Jurkat, Clone E6-1 (cell line): ENCODE data around the gene DYNC1I1.
A peak's percentile ranks its signal among the peaks of the same experiment; 100 is the strongest.

ENCODE experiments used
- DNase-seq: peaks from one replicate; pipeline ENCODE4 v3.0.0-alpha.2; 2011; ENCODE audit warnings: low read depth, low spot score
- H3K4me3 ChIP-seq: 2 replicates; pipeline ENCODE4 v1.5.1; 2011; ENCODE audit warnings: mild to moderate bottlenecking, low read length, control low read depth, moderate library complexity

Gene DYNC1I1

DNA sequence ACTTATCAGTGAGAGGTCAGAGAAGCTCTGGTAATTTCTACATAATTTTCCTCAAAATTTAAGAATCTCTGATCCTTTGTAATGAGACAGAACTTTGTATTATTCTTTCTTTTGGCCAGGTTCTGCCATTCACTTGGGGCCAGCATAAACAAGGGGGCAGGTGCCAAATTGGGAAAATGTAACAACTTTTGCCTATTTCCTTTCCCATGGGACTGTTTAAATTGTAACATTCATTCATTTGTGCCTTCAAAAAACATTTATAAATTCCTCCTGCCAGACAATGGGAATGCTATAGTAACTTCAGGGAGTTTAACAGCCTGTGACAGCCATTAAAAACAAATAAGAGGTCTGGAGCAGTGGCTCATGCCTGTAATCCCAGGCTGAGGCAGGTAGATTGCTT lies 12.4 kb downstream of the DYNC1I1 start:
- no peak for DNase-seq
- H3K4me3 ChIP-seq: no peak overlapping the region

GRCh38 chr7:95788258-95788657 lies 15.9 kb downstream of the DYNC1I1 start:
- H3K4me3 ChIP-seq: no peak overlapping the region
- no peak for DNase-seq

- DNase-seq: no peak
- H3K4me3 ChIP-seq: no peak overlapping the region
Observed at GRCh38 chr7:95788884-95789283, 16.5 kb downstream of the DYNC1I1 start.

DNA sequence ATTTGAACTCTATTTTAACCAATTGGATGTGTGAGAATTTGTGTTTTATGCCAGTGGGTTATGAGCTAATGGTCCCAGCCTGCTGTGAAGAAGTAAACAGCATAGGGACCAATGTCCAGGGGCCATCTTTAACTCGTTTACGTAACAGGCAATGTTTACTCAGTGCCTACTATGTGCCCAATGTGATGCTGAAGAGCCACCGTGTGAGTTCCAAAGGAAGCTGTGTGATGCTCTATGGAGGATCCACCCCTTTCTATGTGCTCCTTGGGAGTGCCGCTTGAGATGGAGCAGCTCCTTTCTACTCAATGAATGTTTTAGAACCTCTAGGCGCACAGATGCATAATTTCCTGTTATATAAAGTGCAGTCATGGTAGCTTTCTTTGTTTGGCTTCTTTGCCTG lies 21.3 kb downstream of the DYNC1I1 start:
- no peak for DNase-seq
- H3K4me3 ChIP-seq: no peak overlapping the region

DNA sequence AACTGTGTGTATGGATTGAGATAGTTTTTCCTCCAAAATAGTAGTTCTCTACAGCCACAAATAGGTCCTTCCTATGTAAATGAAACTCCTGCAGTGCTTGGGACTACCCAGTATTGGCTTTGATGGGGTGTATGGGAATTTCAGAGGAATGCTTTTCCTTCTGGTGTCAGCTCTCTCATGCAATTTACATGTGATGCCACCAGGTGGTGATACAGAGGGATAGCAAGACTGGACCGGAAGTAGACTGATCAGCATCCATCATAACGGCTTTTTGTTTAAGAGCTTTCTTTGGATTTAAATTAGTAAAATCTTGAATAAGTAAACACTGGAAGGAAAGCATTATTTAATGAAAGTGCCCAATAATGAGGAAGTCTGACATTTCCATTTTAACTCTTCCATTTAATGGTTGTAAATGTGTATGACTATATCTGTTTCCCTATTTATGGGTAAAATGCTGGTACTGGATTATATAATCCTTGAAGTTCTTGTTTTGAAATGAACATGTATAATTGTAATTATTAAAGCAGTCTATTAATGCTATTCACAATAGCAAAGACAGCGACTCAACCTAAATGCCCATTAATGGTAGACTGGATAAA lies 22.7 kb downstream of the DYNC1I1 start:
- DNase-seq: peak; percentile 26
- no peak overlapping the region for H3K4me3 ChIP-seq

- no peak for DNase-seq
- no peak overlapping the region for H3K4me3 ChIP-seq
Observed at GRCh38 chr7:95796617-95797016, 24.3 kb downstream of the DYNC1I1 start.

- H3K4me3 ChIP-seq: no peak overlapping the region
- no peak for DNase-seq
Observed at GRCh38 chr7:95798401-95798930, 26.1 kb downstream of the DYNC1I1 start.

GRCh38 chr7:95800787-95801186 lies 28.4 kb downstream of the DYNC1I1 start:
- no peak for DNase-seq
- H3K4me3 ChIP-seq: no peak overlapping the region

- H3K4me3 ChIP-seq: no peak overlapping the region
- DNase-seq: no peak
Observed at GRCh38 chr7:95802270-95802669, 29.9 kb downstream of the DYNC1I1 start.

DNA sequence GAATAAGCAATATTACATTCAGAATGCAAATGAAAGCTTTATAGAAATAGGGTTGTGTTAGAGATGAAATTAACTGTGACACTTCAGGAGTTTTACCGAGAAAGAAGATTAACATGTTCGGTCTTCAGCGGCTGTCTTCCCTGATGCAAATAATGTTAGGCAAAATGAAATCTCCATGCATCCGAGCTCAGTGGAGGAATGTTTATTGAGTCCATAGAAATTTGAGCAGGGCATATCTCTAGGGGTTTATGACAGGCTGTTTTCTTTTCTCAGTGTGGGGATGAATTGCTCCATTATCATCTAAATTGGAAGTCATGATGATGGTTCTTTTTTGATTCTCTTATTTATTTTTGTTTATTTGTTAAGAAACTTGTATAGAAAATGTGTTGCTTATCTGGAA lies 31.7 kb downstream of the DYNC1I1 start:
- DNase-seq: no peak

GRCh38 chr7:95805909-95806308 lies 33.6 kb downstream of the DYNC1I1 start:
- DNase-seq: no peak
- no peak overlapping the region for H3K4me3 ChIP-seq

More for the DNA sequence above, 31.7 kb downstream of the DYNC1I1 start:
- no peak overlapping the region for H3K4me3 ChIP-seq

- H3K4me3 ChIP-seq: no peak overlapping the region
- DNase-seq: no peak
Observed at GRCh38 chr7:95808396-95808795, 36.0 kb downstream of the DYNC1I1 start.

DNA sequence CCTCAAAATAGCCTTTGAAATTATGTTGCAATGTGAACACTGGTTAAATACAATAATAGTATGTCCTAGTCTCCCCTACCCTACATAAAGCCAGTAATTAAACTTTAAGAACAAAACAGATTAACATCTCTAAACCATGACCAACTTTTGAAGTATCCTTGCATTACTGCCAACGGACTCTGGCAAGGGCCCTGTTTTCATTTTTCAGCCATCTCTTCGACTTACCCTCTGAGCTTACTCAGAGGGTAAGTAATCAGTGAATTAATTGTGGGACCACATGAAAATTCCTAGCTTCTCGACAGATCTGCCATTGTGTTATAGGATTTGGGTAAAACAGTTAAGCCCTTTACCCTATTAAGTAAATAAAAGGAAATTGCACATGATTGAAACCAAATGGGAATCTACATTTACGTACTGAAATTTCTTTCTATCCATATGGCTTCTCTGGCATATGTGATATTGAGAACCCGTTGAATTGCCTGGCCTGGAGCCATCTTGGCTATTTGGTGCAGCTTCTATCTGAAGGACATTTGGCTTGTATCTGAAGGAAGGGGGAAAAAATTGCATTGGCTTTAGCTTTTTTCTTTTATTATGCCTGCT lies 39.6 kb downstream of the DYNC1I1 start:
- DNase-seq: no peak
- no peak overlapping the region for H3K4me3 ChIP-seq

GRCh38 chr7:95814721-95815120 lies 42.4 kb downstream of the DYNC1I1 start:
- DNase-seq: no peak
- H3K4me3 ChIP-seq: no peak overlapping the region

GRCh38 chr7:95817866-95818640 lies 45.7 kb downstream of the DYNC1I1 start:
- no peak for DNase-seq
- H3K4me3 ChIP-seq: no peak overlapping the region

DNA sequence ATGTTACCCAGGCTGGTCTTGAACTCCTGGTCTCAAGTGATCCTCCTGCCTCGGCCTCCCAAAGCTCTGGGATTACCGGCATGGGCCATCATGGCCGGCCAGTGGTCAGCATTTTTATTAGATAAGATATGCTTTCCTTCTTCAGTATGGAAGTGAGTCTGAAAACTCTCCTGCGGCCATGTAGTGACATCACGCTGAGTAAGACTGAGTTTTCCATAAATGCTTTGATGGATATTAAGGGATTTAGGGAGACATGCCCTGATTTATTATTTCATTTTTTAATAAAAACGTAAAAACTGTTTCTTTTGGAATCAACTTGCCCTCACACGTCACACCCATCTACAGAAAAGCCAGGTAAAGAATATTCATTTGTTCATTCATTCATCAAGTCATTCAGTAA lies 48.4 kb downstream of the DYNC1I1 start:
- DNase-seq: no peak
- no peak overlapping the region for H3K4me3 ChIP-seq

DNA sequence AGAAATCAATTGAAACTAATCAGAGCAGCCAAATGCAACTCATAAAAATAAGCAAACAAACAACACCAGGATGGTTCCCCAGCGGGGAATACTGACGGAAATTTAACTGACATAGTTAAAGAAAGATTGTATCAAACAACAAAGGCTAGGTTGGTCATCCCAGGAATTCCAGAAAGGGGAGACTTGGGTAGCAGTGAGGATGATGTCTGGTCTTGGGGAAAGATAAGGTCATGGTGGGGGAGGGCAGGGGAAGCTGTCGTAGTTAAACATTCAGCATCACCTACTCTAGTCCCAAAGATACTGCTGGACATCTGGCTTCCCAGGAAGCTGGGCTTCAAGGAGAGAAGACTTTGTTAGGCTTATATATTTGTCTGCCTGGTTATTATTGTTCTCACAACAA lies 50.4 kb downstream of the DYNC1I1 start:
- DNase-seq: no peak
- H3K4me3 ChIP-seq: no peak overlapping the region

GRCh38 chr7:95824616-95825015 lies 52.3 kb downstream of the DYNC1I1 start:
- no peak for DNase-seq
- no peak overlapping the region for H3K4me3 ChIP-seq

GRCh38 chr7:95828824-95829790 lies 56.8 kb downstream of the DYNC1I1 start:
- H3K4me3 ChIP-seq: no peak overlapping the region

More at GRCh38 chr7:95828824-95829790, 56.8 kb downstream of the DYNC1I1 start:
- no peak for DNase-seq
